Smooth muscle cell (in vitro differentiated cells): Measurements from ENCODE around the gene NTM. TPM values are rescaled to one million over a fixed set of nuclear protein-coding genes. Genes with fewer than 3 reads are reported as not detected.

Experiments
- DNase-seq: peaks from one replicate; lab custom pipeline; 2025; ENCODE audit not compliant: unreplicated experiment; lab: John Stamatoyannopoulos, UW
- H2AFZ ChIP-seq: fragments of 200-600 bp; sonication (generic); 2 replicates; pipeline ENCODE4 v1.6.0; 2016; ENCODE audit warnings: antibody characterized with exemption, low read depth, mild to moderate bottlenecking
- H3F3A ChIP-seq: fragments of 200-600 bp; sonication (generic); 2 replicates; pipeline ENCODE4 v1.6.0; 2017; ENCODE audit warnings: antibody characterized with exemption, low read depth
- H3K27ac ChIP-seq: fragments of 200-600 bp; sonication (generic); 2 replicates; pipeline ENCODE4 v1.5.1; 2016; ENCODE audit warnings: low read depth, mild to moderate bottlenecking
- H3K27me3 ChIP-seq: fragments of 200-600 bp; sonication (generic); 2 replicates; pipeline ENCODE4 v1.6.1; 2016; ENCODE audit warnings: low read depth, mild to moderate bottlenecking
- H3K36me3 ChIP-seq: fragments of 200-600 bp; sonication (generic); 2 replicates; pipeline ENCODE4 v1.5.1; 2016; ENCODE audit warnings: low read depth
- H3K4me1 ChIP-seq: fragments of 200-600 bp; sonication (generic); 2 replicates; pipeline ENCODE4 v1.5.1; 2016; ENCODE audit warnings: low read depth
- H3K4me2 ChIP-seq: fragments of 200-600 bp; sonication (generic); 2 replicates; pipeline ENCODE4 v1.6.0; 2016; ENCODE audit warnings: mild to moderate bottlenecking
- H3K4me3 ChIP-seq: fragments of 200-600 bp; sonication (generic); 2 replicates; pipeline ENCODE4 v1.5.1; 2016; ENCODE audit warnings: mild to moderate bottlenecking
- H3K79me2 ChIP-seq: fragments of 200-600 bp; sonication (generic); 2 replicates; pipeline ENCODE4 v1.6.0; 2016; ENCODE audit warnings: low read depth, mild to moderate bottlenecking
- H3K9ac ChIP-seq: fragments of 200-600 bp; sonication (generic); 2 replicates; pipeline ENCODE4 v1.6.0; 2016; ENCODE audit warnings: low read depth
- H3K9me3 ChIP-seq: fragments of 200-600 bp; sonication (generic); replicated peaks from 2 replicates; pipeline ENCODE4 v1.5.1; 2016; ENCODE audit warnings: low read depth
- H4K20me1 ChIP-seq: fragments of 200-600 bp; sonication (generic); 2 replicates; pipeline ENCODE4 v1.6.0; 2016; ENCODE audit warnings: low read depth
- WGBS: methylation state at CpG from one replicate; pipeline ENCODE4 v1.1.7; 2016; ENCODE audit warnings: low lambda C conversion rate; 5-methylcytosine and 5-hydroxymethylcytosine counted together
- polyA plus RNA-seq: library from polyadenylated mRNA; unstranded; fragments of >200 nt; fragmentation: Nextera tagmentation; extraction: Ambion mirVana; gene quantifications from 2 replicates; pipeline ENCODE4 v1.2.1, GENCODE V29; 2016
- total RNA-seq: library from RNA; depleted of rRNA; stranded (reverse); fragments of >200 nt; gene quantifications from 2 replicates; pipeline ENCODE4 v1.2.3, GENCODE V29; 2014
- TF ChIP-seq, protein P1 (sequence below): fragments of 200-600 bp; sonication (generic); IDR thresholded peaks from 2 replicates; pipeline ENCODE4 v1.5.1; 2017; ENCODE audit warnings: borderline replicate concordance, mild to moderate bottlenecking, antibody characterized with exemption; ENCODE audit not compliant: insufficient read depth, poor library complexity, severe bottlenecking

Gene NTM
- total and polyA plus RNA-seq, 2 experiments from 2014 or later = 68.9 to 123 TPM

DNA sequence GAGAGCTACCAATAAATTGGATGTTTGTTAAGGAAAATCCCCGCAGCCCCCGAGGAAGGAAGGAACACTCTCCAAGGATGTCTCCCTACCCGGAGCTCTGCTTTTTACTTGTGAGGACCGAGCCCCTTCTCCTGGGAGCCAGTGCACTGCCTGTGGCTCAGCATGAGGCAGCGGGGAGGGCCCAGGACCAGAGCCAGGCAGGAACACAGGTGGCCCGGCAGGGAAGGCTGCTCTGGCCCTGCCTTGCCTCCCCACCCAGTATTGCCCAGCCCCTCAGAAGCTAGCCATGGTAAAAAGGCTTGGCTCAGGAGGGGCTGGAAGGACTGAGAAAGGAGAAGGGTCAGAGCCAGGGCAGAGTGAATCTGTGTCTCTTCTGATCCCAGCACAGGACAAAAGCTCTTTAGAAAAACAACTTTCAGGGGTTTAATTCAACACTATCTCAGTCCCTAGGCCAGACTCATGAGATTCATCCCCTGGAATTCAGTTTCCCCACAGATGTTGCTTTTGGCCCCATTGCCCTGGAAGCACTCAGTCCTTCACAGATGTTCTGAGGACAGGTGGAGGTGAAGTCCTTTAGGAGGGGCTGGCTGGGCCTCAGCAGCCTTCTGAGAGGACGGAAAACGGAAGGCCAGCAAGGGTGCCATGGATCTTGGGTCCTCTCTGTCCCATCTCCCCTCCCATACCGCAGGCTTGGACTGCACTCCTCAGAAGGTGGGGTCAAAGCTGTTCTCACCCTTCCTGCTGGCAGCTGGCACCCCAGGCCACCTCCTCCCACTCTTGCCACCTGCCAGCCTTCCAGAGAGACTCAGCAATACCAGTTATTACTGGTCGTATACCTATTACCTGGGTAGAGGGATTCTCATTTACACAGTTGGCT is 318.9 kb downstream of the NTM start:
- Histone ChIP-seq H3K27me3 (peaks cover 31% of the 10 kb centered on the region), H3K36me3 (no peaks in the 10 kb centered on the region), H3K9ac (no peak overlapping the region), H3F3A (no peaks in the 10 kb centered on the region), H3K4me1 (no peaks in the 10 kb centered on the region), H3K4me2 (no peak overlapping the region), H3K9me3 (no peaks in the 10 kb centered on the region), H3K4me3 (no peak overlapping the region), H3K27ac (no peak overlapping the region), H3K79me2 (no peaks in the 10 kb centered on the region), H4K20me1 (no peaks in the 10 kb centered on the region), H2AFZ (no peak overlapping the region)
- WGBS = 95% methylated on average over 10 of the region's 10 CpGs
- TF ChIP-seq, protein P1, sequence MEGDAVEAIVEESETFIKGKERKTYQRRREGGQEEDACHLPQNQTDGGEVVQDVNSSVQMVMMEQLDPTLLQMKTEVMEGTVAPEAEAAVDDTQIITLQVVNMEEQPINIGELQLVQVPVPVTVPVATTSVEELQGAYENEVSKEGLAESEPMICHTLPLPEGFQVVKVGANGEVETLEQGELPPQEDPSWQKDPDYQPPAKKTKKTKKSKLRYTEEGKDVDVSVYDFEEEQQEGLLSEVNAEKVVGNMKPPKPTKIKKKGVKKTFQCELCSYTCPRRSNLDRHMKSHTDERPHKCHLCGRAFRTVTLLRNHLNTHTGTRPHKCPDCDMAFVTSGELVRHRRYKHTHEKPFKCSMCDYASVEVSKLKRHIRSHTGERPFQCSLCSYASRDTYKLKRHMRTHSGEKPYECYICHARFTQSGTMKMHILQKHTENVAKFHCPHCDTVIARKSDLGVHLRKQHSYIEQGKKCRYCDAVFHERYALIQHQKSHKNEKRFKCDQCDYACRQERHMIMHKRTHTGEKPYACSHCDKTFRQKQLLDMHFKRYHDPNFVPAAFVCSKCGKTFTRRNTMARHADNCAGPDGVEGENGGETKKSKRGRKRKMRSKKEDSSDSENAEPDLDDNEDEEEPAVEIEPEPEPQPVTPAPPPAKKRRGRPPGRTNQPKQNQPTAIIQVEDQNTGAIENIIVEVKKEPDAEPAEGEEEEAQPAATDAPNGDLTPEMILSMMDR = no peak
- no peak for DNase-seq

DNA sequence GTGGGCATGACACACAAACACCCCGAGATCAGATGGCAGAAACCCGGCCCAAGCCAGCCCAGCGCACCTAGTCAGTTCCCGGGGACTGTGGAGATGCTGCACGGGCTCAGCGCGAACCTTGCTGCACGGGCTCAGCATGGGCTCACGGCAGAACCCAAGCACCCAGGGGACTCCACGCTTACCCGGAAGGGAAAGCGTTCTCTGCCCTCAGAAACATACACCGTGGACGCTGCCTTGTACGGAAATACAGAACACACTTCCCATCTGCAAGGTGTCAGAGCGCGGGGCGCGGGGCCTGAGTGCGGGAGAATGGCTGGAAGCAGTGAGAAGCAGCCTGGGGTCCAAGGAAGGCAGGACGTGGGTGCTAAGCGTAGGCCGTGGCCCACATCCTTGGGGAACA is 319.9 kb downstream of the NTM start:
- Histone ChIP-seq H3K9me3 (no peaks in the 10 kb centered on the region), H3K9ac (no peak overlapping the region), H3K27ac (no peak overlapping the region), H3K79me2 (no peaks in the 10 kb centered on the region), H3K27me3 (peaks cover 31% of the 10 kb centered on the region), H4K20me1 (no peaks in the 10 kb centered on the region), H3K4me2 (no peak overlapping the region), H3K4me1 (no peaks in the 10 kb centered on the region), H3K36me3 (no peaks in the 10 kb centered on the region), H2AFZ (no peak overlapping the region), H3F3A (no peaks in the 10 kb centered on the region), H3K4me3 (no peak overlapping the region)
- TF ChIP-seq, protein P1 = no peak
- WGBS = 97% methylated on average over 23 of the region's 23 CpGs
- DNase-seq = no peak

DNA sequence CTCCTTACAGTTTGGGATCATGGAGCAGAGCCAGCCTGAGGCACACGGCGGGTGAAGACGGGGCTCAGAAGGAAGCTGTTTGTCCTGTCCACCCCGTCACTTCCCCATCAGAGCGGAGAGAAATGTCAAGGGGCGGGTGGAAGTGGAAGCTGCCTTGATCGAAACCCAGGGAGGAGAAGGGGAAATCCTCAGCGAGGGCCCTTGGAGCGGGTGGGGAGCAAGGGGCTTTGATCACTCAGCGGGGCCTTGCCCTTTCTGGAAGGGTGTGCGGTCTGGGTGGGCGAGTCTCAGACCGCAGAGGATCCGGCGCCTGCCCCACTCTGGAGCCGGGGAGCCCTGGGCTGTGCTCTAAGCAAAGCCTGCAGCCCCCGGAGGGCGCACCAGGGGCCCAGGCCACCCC is 320.4 kb downstream of the NTM start:
- Histone ChIP-seq H3K9me3 (no peaks in the 10 kb centered on the region), H3K27ac (no peak overlapping the region), H4K20me1 (no peaks in the 10 kb centered on the region), H3K4me1 (no peaks in the 10 kb centered on the region), H2AFZ (no peak overlapping the region), H3K27me3 (peaks cover 34% of the 10 kb centered on the region), H3F3A (no peaks in the 10 kb centered on the region), H3K9ac (no peak overlapping the region), H3K4me2 (no peak overlapping the region), H3K79me2 (no peaks in the 10 kb centered on the region), H3K4me3 (no peak overlapping the region), H3K36me3 (no peaks in the 10 kb centered on the region)
- no peak for DNase-seq
- 97% methylated on average over 17 of the region's 18 CpGs for WGBS
- TF ChIP-seq, protein P1 = no peak
